HL-60 (cell line): ENCODE data around the gene SORT1.

Experiments
- DNase-seq, 2 experiments: peaks; one replicate each; pipeline ENCODE4 v3.0.0-alpha.2; 2010 to 2020; ENCODE audit warnings: low read depth in 1 of 2, low spot score in 1 of 2
- H3K27ac ChIP-seq: fragments of 250-450 bp; sonication (Bioruptor Pico); replicated peaks from 2 replicates; pipeline ENCODE4 v1.5.1; 2020; ENCODE audit warnings: mild to moderate bottlenecking, moderate library complexity
- H3K27me3 ChIP-seq: fragments of 250-450 bp; sonication (Bioruptor Pico); 2 replicates; pipeline ENCODE4 v1.5.1; 2021; ENCODE audit warnings: mild to moderate bottlenecking, moderate library complexity; ENCODE audit not compliant: insufficient read depth, poor library complexity, severe bottlenecking
- H3K4me3 ChIP-seq: replicated peaks from 2 replicates; pipeline ENCODE4 v1.5.1; 2011; ENCODE audit warnings: mild to moderate bottlenecking, control low read depth, low read length; ENCODE audit not compliant: insufficient read depth
- CTCF ChIP-seq: IDR thresholded peaks from one replicate; pipeline ENCODE4 v1.5.1; 2011; ENCODE audit warnings: low read length, control low read depth, inconsistent platforms; ENCODE audit not compliant: insufficient read depth
- GABPA ChIP-seq: IDR thresholded peaks from 2 replicates; pipeline ENCODE4 v1.6.1; 2012; ENCODE audit warnings: low read depth
- POLR2AphosphoS5 ChIP-seq: IDR thresholded peaks from 2 replicates; pipeline ENCODE4 v1.6.1; 2012; ENCODE audit warnings: low read depth
- REST ChIP-seq: IDR thresholded peaks from 2 replicates; pipeline ENCODE4 v1.6.1; 2012; ENCODE audit warnings: low read depth; ENCODE audit not compliant: insufficient replicate concordance
- SPI1 ChIP-seq: IDR thresholded peaks from 2 replicates; pipeline ENCODE4 v1.6.1; 2012; ENCODE audit warnings: low read depth, mild to moderate bottlenecking, borderline replicate concordance

SORT1 gene

GRCh38 chr1:109391157-109391556, 6.6 kb downstream of the SORT1 start:
- no peak for DNase-seq
- no peak for TF ChIP-seq GABPA
- no peak for TF ChIP-seq POLR2AphosphoS5
- no peak for TF ChIP-seq SPI1
- TF ChIP-seq CTCF: no peak
- Histone ChIP-seq H3K27ac (no peak overlapping the region), H3K4me3 (no peak overlapping the region), H3K27me3 (peaks cover 3% of the 10 kb centered on the region)

GRCh38 chr1:109389638-109390341, 7.9 kb downstream of the SORT1 start:
- TF ChIP-seq REST (no peak), SPI1 (0 out of 2 replicates have a peak, but pooled peaks have one; percentile 30), GABPA (no peak)
- peak in 1 of 2 experiments; percentile 4 for DNase-seq
- H3K4me3 ChIP-seq: no peak overlapping the region
- no peak overlapping the region for H3K27ac ChIP-seq
- H3K27me3 ChIP-seq: peaks cover 3% of the 10 kb centered on the region

GRCh38 chr1:109388884-109389637, 8.7 kb downstream of the SORT1 start:
- H3K4me3 ChIP-seq: no peak overlapping the region
- TF ChIP-seq POLR2AphosphoS5 (no peak), GABPA (no peak), SPI1 (no peak)
- no peak for DNase-seq
- no peak overlapping the region for H3K27ac ChIP-seq
- peaks cover 3% of the 10 kb centered on the region for H3K27me3 ChIP-seq

GRCh38 chr1:109388208-109388711, 9.5 kb downstream of the SORT1 start:
- Histone ChIP-seq H3K4me3 (no peak overlapping the region), H3K27ac (no peak overlapping the region), H3K27me3 (peaks cover 3% of the 10 kb centered on the region)
- TF ChIP-seq CTCF (no peak), GABPA (no peak), REST (no peak), POLR2AphosphoS5 (no peak), SPI1 (no peak)
- no peak for DNase-seq
